Esophagus muscularis mucosa (tissue), 4 donors: Measurements from ENCODE around the gene AFF2. TPM values are rescaled to one million over a fixed set of nuclear protein-coding genes. Genes with fewer than 3 reads are reported as not detected.

Source experiments
- DNase-seq: peaks from one replicate; pipeline ENCODE4 v3.0.0-alpha.2; 2017; ENCODE audit errors: extremely low spot score
- H3K27ac ChIP-seq, 4 donors: fragments of 200-600 bp; sonication (generic); replicated peaks in 1 of 4; 1 replicate in 3 of 4; 2 replicates in 1 of 4; pipeline ENCODE4 v1.5.1; 2016 to 2019; ENCODE audit warnings: mild to moderate bottlenecking in 1 of 4
- H3K27me3 ChIP-seq, 4 donors: fragments of 200-600 bp; sonication (generic); one replicate each; pipeline versions ENCODE4 v1.5.1 to v1.6.0; 2016 to 2019
- H3K36me3 ChIP-seq, 4 donors: fragments of 200-600 bp; sonication (generic); one replicate each; pipeline ENCODE4 v1.5.1; 2016 to 2019
- H3K4me1 ChIP-seq, 4 donors: fragments of 200-600 bp; sonication (generic); one replicate each; pipeline ENCODE4 v1.5.1; 2016 to 2019
- H3K4me3 ChIP-seq, 4 donors: fragments of 200-600 bp; sonication (generic); 1 replicate in 2 of 4; 2 replicates in 2 of 4; pipeline ENCODE4 v1.5.1; 2016 to 2019; ENCODE audit warnings: mild to moderate bottlenecking in 4 of 4, moderate library complexity in 1 of 4
- H3K9me3 ChIP-seq, 4 donors: fragments of 200-600 bp; sonication (generic); 1 replicate in 3 of 4; 2 replicates in 1 of 4; pipeline ENCODE4 v1.5.1; 2016 to 2019
- CTCF ChIP-seq, 3 experiments: fragments of 200-600 bp in 2 of 3; fragments of 450-650 bp in 1 of 3; sonication (generic) in 2 of 3; IDR thresholded peaks; one replicate each; pipeline ENCODE4 v1.5.1; 2017 to 2019; ENCODE audit warnings: antibody characterized with exemption in 3 of 3, mild to moderate bottlenecking in 2 of 3, moderate library complexity in 1 of 3
- EP300 ChIP-seq: sonication (generic); formaldehyde crosslinking; IDR thresholded peaks from one replicate; pipeline ENCODE4 v1.6.1; 2017; ENCODE audit warnings: antibody characterized with exemption
- POLR2A ChIP-seq: fragments of 450-650 bp; IDR thresholded peaks from one replicate; pipeline ENCODE4 v1.6.1; 2017; ENCODE audit warnings: antibody characterized with exemption, moderate library complexity, mild to moderate bottlenecking, low read depth
- POLR2AphosphoS5 ChIP-seq, 2 donors: sonication (generic); formaldehyde crosslinking; IDR thresholded peaks; one replicate each; pipeline ENCODE4 v1.6.1; 2017; ENCODE audit warnings: antibody characterized with exemption in 2 of 2
- WGBS: methylation state at CpG from one replicate; pipeline ENCODE4 v1.1.5; 2018; 5-methylcytosine and 5-hydroxymethylcytosine counted together
- intact Hi-C: fragments of 100-400 bp; cut with DNase I; formaldehyde crosslinking; loops from one replicate; pipeline ENCODE4 v1.15.1; 2023
- total RNA-seq, 4 donors: library from RNA; depleted of rRNA; stranded (reverse); fragments of >200 nt; gene quantifications; one replicate each; pipeline versions ENCODE4 v1.1.0 to v1.2.1, GENCODE V29; 2016

AFF2 gene
- total RNA-seq, 4 donors from 2014 or later: 3.8 to 10.8 (median 6.8) TPM

GRCh38 chrX:148755111-148755510, 254.7 kb downstream of the AFF2 start:
- 61% methylated on average over 7 of the region's 7 CpGs for WGBS
- no peaks in the 10 kb centered on the region for H3K9me3 ChIP-seq
- no peak overlapping the region for H3K4me3 ChIP-seq
- no peak overlapping the region for H3K27ac ChIP-seq
- TF ChIP-seq POLR2A (no peak), POLR2AphosphoS5 (IDR thresholded peaks at IDR 0.05) (no peak), EP300 (no peak), CTCF (IDR thresholded peaks at IDR 0.05) (no peak)
- H3K36me3 ChIP-seq: no peaks in the 10 kb centered on the region
- DNase-seq: no peak
- no peaks in the 10 kb centered on the region for H3K4me1 ChIP-seq
- intact Hi-C loops: no loop called here
- H3K27me3 ChIP-seq: no peaks in the 10 kb centered on the region

GRCh38 chrX:148763896-148764295, 263.5 kb downstream of the AFF2 start:
- intact Hi-C loops: no loop called here
- Histone ChIP-seq H3K4me3 (no peak overlapping the region), H3K27ac (no peak overlapping the region), H3K9me3 (no peaks in the 10 kb centered on the region), H3K27me3 (no peaks in the 10 kb centered on the region), H3K4me1 (no peaks in the 10 kb centered on the region), H3K36me3 (no peaks in the 10 kb centered on the region)
- DNase-seq: no peak
- no peak for TF ChIP-seq POLR2A
- TF ChIP-seq EP300: no peak
- TF ChIP-seq POLR2AphosphoS5 (IDR thresholded peaks at IDR 0.05): no peak
- TF ChIP-seq CTCF (IDR thresholded peaks at IDR 0.05): no peak
- WGBS: 46% methylated on average over 2 of the region's 2 CpGs

GRCh38 chrX:148768296-148768695, 267.9 kb downstream of the AFF2 start:
- intact Hi-C loops: no loop called here
- no peak for DNase-seq
- Histone ChIP-seq H3K36me3 (no peaks in the 10 kb centered on the region), H3K9me3 (no peaks in the 10 kb centered on the region), H3K4me3 (no peak overlapping the region), H3K4me1 (no peaks in the 10 kb centered on the region), H3K27me3 (no peaks in the 10 kb centered on the region), H3K27ac (no peak overlapping the region)
- TF ChIP-seq CTCF (IDR thresholded peaks at IDR 0.05): no peak
- TF ChIP-seq POLR2AphosphoS5 (IDR thresholded peaks at IDR 0.05): no peak
- no peak for TF ChIP-seq EP300
- TF ChIP-seq POLR2A: no peak
- WGBS: 61% methylated on average over 3 of the region's 3 CpGs

- H3K9me3 ChIP-seq: peaks cover 0 to 14% (median 2%) of the 10 kb centered on the region in 4 donors
- intact Hi-C loops: no loop called here
- TF ChIP-seq EP300 (no peak), CTCF (IDR thresholded peaks at IDR 0.05) (no peak), POLR2AphosphoS5 (IDR thresholded peaks at IDR 0.05) (no peak), POLR2A (no peak)
Observed at GRCh38 chrX:148771440-148771839, 271.0 kb downstream of the AFF2 start.

GRCh38 chrX:148774276-148774675, 273.9 kb downstream of the AFF2 start:
- no peak for DNase-seq
- 80% methylated on average over 4 of the region's 4 CpGs for WGBS
- no peaks in the 10 kb centered on the region for H3K4me1 ChIP-seq
- H3K27ac ChIP-seq: no peak overlapping the region
- H3K4me3 ChIP-seq: no peak overlapping the region
- intact Hi-C loops: no loop called here
- TF ChIP-seq POLR2AphosphoS5 (IDR thresholded peaks at IDR 0.05) (no peak), POLR2A (no peak), CTCF (IDR thresholded peaks at IDR 0.05) (no peak), EP300 (no peak)
- H3K27me3 ChIP-seq: no peaks in the 10 kb centered on the region
- H3K9me3 ChIP-seq: peaks cover 0 to 27% (median 2%) of the 10 kb centered on the region in 4 donors
- H3K36me3 ChIP-seq: no peaks in the 10 kb centered on the region

More at GRCh38 chrX:148771440-148771839, 271.0 kb downstream of the AFF2 start:
- no peak overlapping the region for H3K27ac ChIP-seq
- no peak overlapping the region for H3K4me3 ChIP-seq
- no peak for DNase-seq
- H3K4me1 ChIP-seq: no peaks in the 10 kb centered on the region
- H3K27me3 ChIP-seq: no peaks in the 10 kb centered on the region
- no peaks in the 10 kb centered on the region for H3K36me3 ChIP-seq
